Measurements from ENCODE around the gene WIPI1. TPM values are rescaled to one million over a fixed set of nuclear protein-coding genes. Genes with fewer than 3 reads are reported as not detected.

WIPI1 gene
- total RNA-seq, 4 donors from 2014 or later: 71.4 to 131 (median 77.2) TPM

DNA sequence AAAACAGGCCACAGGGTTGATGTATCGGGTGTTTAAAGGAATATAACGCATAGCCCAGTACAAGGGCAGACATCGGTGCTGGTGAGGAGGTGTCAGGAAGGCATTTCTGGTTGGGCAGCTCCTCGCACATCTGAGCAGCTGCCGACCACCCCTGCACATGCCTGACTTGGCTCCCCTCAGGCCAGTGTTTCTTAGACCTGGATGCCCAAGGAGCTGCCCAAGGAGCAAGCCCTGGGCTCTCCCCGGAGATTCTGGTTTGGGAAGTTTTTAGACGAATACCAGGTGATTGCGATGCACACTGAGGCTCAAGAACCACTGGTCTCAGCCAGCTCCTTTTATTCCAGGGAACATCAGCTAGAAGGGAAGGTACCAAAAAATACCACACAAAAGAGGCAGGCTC is 11.6 kb downstream of the WIPI1 start:
- H3K27ac ChIP-seq: peak overlapping the region in 2 of 4 donors; percentile 82 to 84
- peaks cover 0 to 74% (median 15%) of the 10 kb centered on the region in 3 donors for H3K36me3 ChIP-seq
- no peak for DNase-seq (ENCODE audit: low spot score in 2 of 2)
- no peak overlapping the region for H3K4me3 ChIP-seq
- peaks cover 0 to 55% (median 16%) of the 10 kb centered on the region in 4 donors for H3K4me1 ChIP-seq
- TF ChIP-seq EP300 (IDR thresholded peaks at IDR 0.05) (no peak), POLR2A (IDR thresholded peaks at IDR 0.05) (no peak)
- TF ChIP-seq, protein P1, sequence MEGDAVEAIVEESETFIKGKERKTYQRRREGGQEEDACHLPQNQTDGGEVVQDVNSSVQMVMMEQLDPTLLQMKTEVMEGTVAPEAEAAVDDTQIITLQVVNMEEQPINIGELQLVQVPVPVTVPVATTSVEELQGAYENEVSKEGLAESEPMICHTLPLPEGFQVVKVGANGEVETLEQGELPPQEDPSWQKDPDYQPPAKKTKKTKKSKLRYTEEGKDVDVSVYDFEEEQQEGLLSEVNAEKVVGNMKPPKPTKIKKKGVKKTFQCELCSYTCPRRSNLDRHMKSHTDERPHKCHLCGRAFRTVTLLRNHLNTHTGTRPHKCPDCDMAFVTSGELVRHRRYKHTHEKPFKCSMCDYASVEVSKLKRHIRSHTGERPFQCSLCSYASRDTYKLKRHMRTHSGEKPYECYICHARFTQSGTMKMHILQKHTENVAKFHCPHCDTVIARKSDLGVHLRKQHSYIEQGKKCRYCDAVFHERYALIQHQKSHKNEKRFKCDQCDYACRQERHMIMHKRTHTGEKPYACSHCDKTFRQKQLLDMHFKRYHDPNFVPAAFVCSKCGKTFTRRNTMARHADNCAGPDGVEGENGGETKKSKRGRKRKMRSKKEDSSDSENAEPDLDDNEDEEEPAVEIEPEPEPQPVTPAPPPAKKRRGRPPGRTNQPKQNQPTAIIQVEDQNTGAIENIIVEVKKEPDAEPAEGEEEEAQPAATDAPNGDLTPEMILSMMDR (IDR thresholded peaks at IDR 0.05): no peak
- no peaks in the 10 kb centered on the region for H3K27me3 ChIP-seq
- 86 to 95% methylated on average over 8 of the region's 8 CpGs for WGBS, 2 donors
- no peaks in the 10 kb centered on the region for H3K9me3 ChIP-seq

DNA sequence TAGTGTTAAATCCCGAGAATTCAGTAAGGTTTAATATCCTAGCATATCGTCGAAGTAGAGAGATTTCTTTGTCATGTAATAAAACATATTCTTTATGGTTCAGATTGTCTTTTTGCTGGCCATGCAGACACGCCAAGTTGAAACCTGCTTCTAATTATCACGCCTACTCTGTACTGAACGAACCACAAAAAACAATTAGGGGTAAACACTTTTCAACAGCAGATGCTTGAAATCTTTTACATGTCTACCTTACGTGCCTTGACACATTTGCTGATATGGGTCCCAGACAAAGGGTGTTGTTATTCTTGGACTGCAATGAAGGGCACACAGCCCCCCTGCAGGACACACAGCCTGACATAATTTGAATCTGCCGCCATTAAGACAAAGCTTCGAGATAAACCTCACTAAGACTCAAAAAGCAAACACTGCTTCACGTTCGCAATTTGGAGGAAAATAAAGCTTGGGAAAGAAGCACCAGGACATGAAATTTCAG is 13.3 kb downstream of the WIPI1 start:
- TF ChIP-seq EP300 (IDR thresholded peaks at IDR 0.05) (no peak), POLR2A (IDR thresholded peaks at IDR 0.05) (no peak)
- TF ChIP-seq, protein P1 (IDR thresholded peaks at IDR 0.05): no peak
- peak overlapping the region; percentile 39 to 84 (median 70) for H3K27ac ChIP-seq

DNA sequence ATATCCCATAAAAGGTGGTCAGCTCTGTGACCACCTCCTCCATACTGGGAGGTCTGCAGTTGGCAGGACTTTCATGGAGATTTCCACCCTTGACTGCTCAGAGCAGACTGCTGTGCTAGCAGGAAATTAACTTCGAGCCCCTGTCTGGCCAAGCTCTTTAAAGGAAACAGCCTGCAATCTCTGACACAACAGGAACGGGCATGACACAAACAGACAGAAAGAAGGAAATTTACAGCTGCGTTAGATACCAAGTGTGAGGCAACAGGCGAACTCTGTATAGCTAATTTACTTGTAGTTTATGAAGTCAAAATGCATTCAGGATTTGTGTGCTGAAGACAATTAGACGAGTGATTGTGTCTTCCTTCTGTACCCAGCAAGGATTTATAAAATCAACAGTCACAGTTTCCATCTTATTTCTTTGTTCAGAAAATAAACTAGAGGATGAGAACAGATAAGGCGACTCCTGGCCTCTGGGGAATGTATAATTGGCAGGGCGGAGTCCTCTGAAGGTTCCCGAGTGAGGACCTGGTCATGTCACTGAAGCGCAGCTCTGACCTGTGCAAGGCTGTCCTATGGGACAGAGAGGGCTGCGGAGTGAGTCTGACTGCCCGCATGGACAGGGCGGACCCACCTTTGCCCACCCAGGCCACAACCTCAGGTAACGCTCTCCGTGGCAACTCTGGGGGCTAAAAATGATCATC is 16.1 kb downstream of the WIPI1 start:
- peaks cover 0 to 62% (median 0%) of the 10 kb centered on the region in 3 donors for H3K36me3 ChIP-seq
- H3K9me3 ChIP-seq: no peaks in the 10 kb centered on the region
- DNase-seq (ENCODE audit: low spot score in 2 of 2): no peak

More for the DNA sequence above, 13.3 kb downstream of the WIPI1 start:
- DNase-seq (ENCODE audit: low spot score in 2 of 2): no peak
- Histone ChIP-seq H3K36me3 (peaks cover 0 to 72% (median under 1%) of the 10 kb centered on the region in 3 donors), H3K4me3 (no peak overlapping the region), H3K27me3 (no peaks in the 10 kb centered on the region), H3K4me1 (peaks cover 0 to 61% (median 17%) of the 10 kb centered on the region in 4 donors), H3K9me3 (no peaks in the 10 kb centered on the region)
- 36 to 38% methylated on average over 11 of the region's 11 CpGs for WGBS, 2 donors

DNA sequence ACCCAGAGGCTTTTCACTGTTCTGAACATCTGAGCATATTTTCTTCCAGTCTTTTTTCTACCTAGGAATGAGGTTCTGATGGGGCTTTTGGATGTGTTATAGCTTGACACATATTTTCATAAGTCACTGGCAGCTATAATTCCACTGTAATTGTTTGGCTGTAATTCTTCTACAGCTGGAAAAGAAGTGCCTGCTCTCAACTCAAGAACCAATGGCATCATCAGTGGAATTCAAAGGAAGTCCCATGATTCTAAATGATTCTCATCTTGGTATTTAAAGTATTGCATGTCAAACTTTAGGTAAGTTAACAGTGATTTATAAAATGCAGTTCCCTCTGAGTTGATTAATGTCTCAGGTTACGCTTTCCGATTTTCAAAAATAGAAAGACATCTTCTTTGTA is 16.8 kb downstream of the WIPI1 start:
- H3K27ac ChIP-seq: peak overlapping the region in 3 of 4 donors; percentile 8 to 84 (median 82)
- WGBS, 2 donors: 78 to 89% methylated on average over 2 of the region's 2 CpGs
- peaks cover 0 to 62% (median 0%) of the 10 kb centered on the region in 3 donors for H3K36me3 ChIP-seq
- DNase-seq (ENCODE audit: low spot score in 2 of 2): no peak
- H3K27me3 ChIP-seq: no peaks in the 10 kb centered on the region
- H3K9me3 ChIP-seq: no peaks in the 10 kb centered on the region
- H3K4me1 ChIP-seq: peaks cover 0 to 73% (median 22%) of the 10 kb centered on the region in 4 donors
- TF ChIP-seq, protein P1 (IDR thresholded peaks at IDR 0.05): no peak
- TF ChIP-seq EP300 (IDR thresholded peaks at IDR 0.05) (no peak), POLR2A (IDR thresholded peaks at IDR 0.05) (no peak)
- H3K4me3 ChIP-seq: no peak overlapping the region

More for the DNA sequence above, 16.1 kb downstream of the WIPI1 start:
- H3K4me1 ChIP-seq: peaks cover 0 to 76% (median 22%) of the 10 kb centered on the region in 4 donors
- WGBS, 2 donors: 70 to 81% methylated on average over 14 of the region's 14 CpGs
- no peaks in the 10 kb centered on the region for H3K27me3 ChIP-seq
- H3K27ac ChIP-seq: peak overlapping the region in 3 of 4 donors; percentile 21 to 84 (median 82)
- TF ChIP-seq EP300 (IDR thresholded peaks at IDR 0.05): peak in 1 of 2 donors; percentile 31
- TF ChIP-seq, protein P1 (IDR thresholded peaks at IDR 0.05): no peak
- no peak for TF ChIP-seq POLR2A (IDR thresholded peaks at IDR 0.05)
- H3K4me3 ChIP-seq: no peak overlapping the region

All from tibial nerve (tissue), 4 donors.